ENCODE results near the gene NCOA3. TPM values are rescaled to one million over a fixed set of nuclear protein-coding genes. Genes with fewer than 3 reads are reported as not detected.

The NCOA3 gene
- total RNA-seq, 1 experiment from 2014 or later: 68.6 TPM

DNA sequence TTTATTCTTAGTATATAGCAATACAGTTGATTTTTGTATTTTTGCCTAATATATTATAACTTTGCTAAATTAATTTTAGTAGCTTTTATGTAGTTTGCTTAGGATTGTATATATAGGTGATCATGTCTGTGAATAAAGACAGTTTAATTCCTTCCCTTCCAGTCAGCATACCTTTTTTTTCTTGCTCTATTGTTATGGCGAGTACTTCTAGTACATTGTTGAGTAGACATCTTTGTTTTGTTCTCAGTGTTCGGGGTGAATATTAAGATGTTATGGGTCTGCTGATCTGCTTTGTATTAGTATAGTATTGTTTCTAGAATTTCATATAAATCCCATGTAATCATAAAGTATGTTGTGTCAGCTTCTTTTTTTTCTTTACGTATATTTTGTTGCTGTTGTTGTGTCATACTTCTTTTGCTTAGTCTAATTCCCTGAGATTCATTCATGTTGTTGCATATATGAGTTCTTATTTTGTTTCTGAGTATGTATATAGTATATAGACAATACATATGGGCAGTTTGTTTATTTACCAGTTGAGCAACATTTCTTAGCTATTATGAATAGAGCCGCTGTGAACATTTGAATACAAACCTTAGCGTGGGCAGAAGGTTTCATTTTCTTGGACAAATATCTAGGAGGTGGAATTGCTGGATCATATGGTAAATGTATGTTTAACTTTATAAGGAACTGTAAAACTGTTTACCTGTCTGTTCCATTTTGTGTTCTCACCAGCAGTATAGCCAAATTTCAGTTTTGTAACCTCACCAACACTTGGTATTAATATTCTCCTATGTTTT lies 25.5 kb downstream of the NCOA3 start:
- Mint-ChIP-seq H3K4me1 (ENCODE audit: insufficient read depth, unreplicated experiment) (peaks cover 9% of the 10 kb centered on the region), H3K27me3 (ENCODE audit: insufficient read depth, unreplicated experiment) (no peaks in the 10 kb centered on the region), H3K36me3 (ENCODE audit: insufficient read depth, unreplicated experiment) (peaks cover 44% of the 10 kb centered on the region), H3K4me3 (ENCODE audit: unreplicated experiment) (no peak overlapping the region), H3K9me3 (ENCODE audit: unreplicated experiment) (peaks cover 8% of the 10 kb centered on the region), H3K27ac (ENCODE audit: low read depth, unreplicated experiment) (no peak overlapping the region)
- POLR2A ChIA-PET: interaction anchor here (0.7 to 2.3 kb wide), 6 partner anchors 9 to 25 kb away, joined by 3 to 17 read pairs (median 4); partner anchors contain the start of gene NCOA3
- no peak for DNase-seq (ENCODE audit: unreplicated experiment)
- TF ChIP-seq CTCF (IDR thresholded peaks at IDR 0.05; ENCODE audit: unreplicated experiment): no peak
- intact Hi-C loops (cut with micrococcal nuclease): no loop called here
- CTCF ChIA-PET: interaction anchor here (0.6 to 1.2 kb wide), 3 partner anchors 28 to 775 kb away, joined by 3 read pairs; no protein-coding TSS in a partner anchor
- BruUV-seq (replicated peaks): no TSS peak

DNA sequence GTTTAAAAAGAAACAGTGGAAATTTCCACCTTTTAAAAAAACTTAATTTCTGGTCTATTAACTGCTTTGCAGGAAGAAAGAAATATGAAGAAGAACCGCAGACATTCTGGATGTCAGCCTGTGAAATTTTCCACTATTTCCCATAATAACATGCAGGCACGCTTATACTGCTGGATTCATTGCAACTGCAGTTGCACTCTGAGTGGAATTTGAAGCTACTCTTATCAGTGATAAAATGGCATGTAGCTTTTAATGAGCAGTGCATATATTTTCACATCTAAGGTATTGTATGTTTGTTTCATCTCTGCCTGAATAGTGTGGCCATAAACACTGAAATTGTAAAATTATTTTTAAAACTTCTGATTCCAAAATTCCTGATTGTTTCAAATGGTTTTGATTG lies 28.2 kb downstream of the NCOA3 start:
- intact Hi-C loops (cut with micrococcal nuclease): no loop called here
- H3K36me3 Mint-ChIP-seq (ENCODE audit: insufficient read depth, unreplicated experiment): peaks cover 46% of the 10 kb centered on the region
- TF ChIP-seq CTCF (IDR thresholded peaks at IDR 0.05; ENCODE audit: unreplicated experiment): no peak
- H3K27me3 Mint-ChIP-seq (ENCODE audit: insufficient read depth, unreplicated experiment): no peaks in the 10 kb centered on the region
- BruUV-seq (replicated peaks): no TSS peak
- CTCF ChIA-PET: interaction anchor here (1.4 kb wide), 1 partner anchor 58 kb away, joined by 3 read pairs; no protein-coding TSS in a partner anchor
- POLR2A ChIA-PET: interaction anchor here (1.3 to 1.6 kb wide), 2 partner anchors 14 to 26 kb away, joined by 5 read pairs; no protein-coding TSS in a partner anchor
- H3K9me3 Mint-ChIP-seq (ENCODE audit: unreplicated experiment): no peaks in the 10 kb centered on the region
- no peak for DNase-seq (ENCODE audit: unreplicated experiment)
- no peak overlapping the region for H3K27ac Mint-ChIP-seq (ENCODE audit: low read depth, unreplicated experiment)
- no peak overlapping the region for H3K4me3 Mint-ChIP-seq (ENCODE audit: unreplicated experiment)
- peaks cover 9% of the 10 kb centered on the region for H3K4me1 Mint-ChIP-seq (ENCODE audit: insufficient read depth, unreplicated experiment)

DNA sequence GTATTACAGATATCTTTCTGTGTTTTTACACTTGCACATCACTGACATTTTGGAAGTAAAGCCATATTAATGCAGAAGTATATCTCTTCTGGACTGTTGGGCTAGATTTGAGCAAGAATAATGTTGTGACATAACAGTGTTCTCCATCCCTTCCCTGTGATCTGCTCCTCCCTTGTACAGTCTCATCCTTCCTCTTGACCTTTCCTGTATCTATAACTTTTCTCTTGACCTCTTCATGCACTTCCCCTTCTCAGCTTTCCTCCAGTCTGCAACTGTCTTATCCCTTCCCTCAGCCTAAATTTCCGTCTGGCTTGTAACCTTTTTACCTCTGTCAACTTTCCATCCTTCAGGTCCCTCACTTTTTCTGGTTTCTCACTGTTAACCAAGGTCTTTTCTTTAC lies 29.8 kb downstream of the NCOA3 start:
- Mint-ChIP-seq H3K9me3 (ENCODE audit: unreplicated experiment) (no peaks in the 10 kb centered on the region), H3K27ac (ENCODE audit: low read depth, unreplicated experiment) (no peak overlapping the region), H3K36me3 (ENCODE audit: insufficient read depth, unreplicated experiment) (peaks cover 46% of the 10 kb centered on the region), H3K4me3 (ENCODE audit: unreplicated experiment) (no peak overlapping the region), H3K4me1 (ENCODE audit: insufficient read depth, unreplicated experiment) (peaks cover 9% of the 10 kb centered on the region), H3K27me3 (ENCODE audit: insufficient read depth, unreplicated experiment) (no peaks in the 10 kb centered on the region)
- DNase-seq (ENCODE audit: unreplicated experiment): no peak
- intact Hi-C loops (cut with micrococcal nuclease): no loop called here
- no TSS peak for BruUV-seq (replicated peaks)
- CTCF ChIA-PET: interaction anchor here (0.5 kb wide), 1 partner anchor 157 kb away, joined by 4 read pairs; no protein-coding TSS in a partner anchor
- POLR2A ChIA-PET: interaction anchor here (1.0 to 1.2 kb wide), 3 partner anchors 8 to 71 kb away, joined by 3 to 5 read pairs (median 4); no protein-coding TSS in a partner anchor
- no peak for TF ChIP-seq CTCF (IDR thresholded peaks at IDR 0.05; ENCODE audit: unreplicated experiment)

- no TSS peak for BruUV-seq (replicated peaks)
- Mint-ChIP-seq H3K27ac (ENCODE audit: low read depth, unreplicated experiment) (no peak overlapping the region), H3K36me3 (ENCODE audit: insufficient read depth, unreplicated experiment) (peaks cover 48% of the 10 kb centered on the region), H3K4me1 (ENCODE audit: insufficient read depth, unreplicated experiment) (peaks cover 9% of the 10 kb centered on the region), H3K9me3 (ENCODE audit: unreplicated experiment) (no peaks in the 10 kb centered on the region), H3K27me3 (ENCODE audit: insufficient read depth, unreplicated experiment) (no peaks in the 10 kb centered on the region), H3K4me3 (ENCODE audit: unreplicated experiment) (no peak overlapping the region)
- no peak for DNase-seq (ENCODE audit: unreplicated experiment)
- TF ChIP-seq CTCF (IDR thresholded peaks at IDR 0.05; ENCODE audit: unreplicated experiment): no peak
- CTCF ChIA-PET: interaction anchor here (0.9 kb wide), 1 partner anchor 77 kb away, joined by 3 read pairs; no protein-coding TSS in a partner anchor
- POLR2A ChIA-PET: interaction anchor here (0.7 to 1.2 kb wide), 4 partner anchors 9 to 70 kb away, joined by 4 to 5 read pairs (median 4); no protein-coding TSS in a partner anchor
- intact Hi-C loops (cut with micrococcal nuclease): no loop called here
Measured at GRCh38 chr20:47532002-47532401, 30.3 kb downstream of the NCOA3 start.

Measured in MCF 10A (cell line).